Measurements from ENCODE around the gene MCM9. TPM values are rescaled to one million over a fixed set of nuclear protein-coding genes. Genes with fewer than 3 reads are reported as not detected.

MCM9 gene
- total RNA-seq, 1 experiment from 2014 or later: 18.6 TPM

GRCh38 chr6:118853408-118853807, 81.6 kb downstream of the MCM9 start:
- H3K9ac ChIP-seq (ENCODE audit: extremely low read depth, insufficient read length, low read length): no peak overlapping the region
- no peaks in the 10 kb centered on the region for H3K27me3 Mint-ChIP-seq (ENCODE audit: low read depth)
- H2BK5ac ChIP-seq (ENCODE audit: insufficient read length, low read length): no peak overlapping the region
- no peak overlapping the region for H3K14ac ChIP-seq (ENCODE audit: insufficient read depth, low read length)
- no peaks in the 10 kb centered on the region for H3K4me1 ChIP-seq (ENCODE audit: insufficient read depth, low read length)
- H4K5ac ChIP-seq (ENCODE audit: insufficient read length, low read depth, low read length): no peak overlapping the region
- no peak overlapping the region for H2BK15ac ChIP-seq (ENCODE audit: low read depth, low read length)
- H2BK120ac ChIP-seq (ENCODE audit: low read depth, low read length, poor library complexity, severe bottlenecking): no peak overlapping the region
- no peak overlapping the region for H3K4me2 ChIP-seq (ENCODE audit: insufficient read depth, insufficient read length, low read length)
- H2AFZ ChIP-seq (ENCODE audit: low read length): no peak overlapping the region
- H3K4me1 Mint-ChIP-seq: peaks cover 0 to 6% of the 10 kb centered on the region in 2 experiments; a peak in 1 of 4 replicates
- H4K20me1 ChIP-seq (ENCODE audit: control insufficient read depth, insufficient read depth, insufficient read length): no peaks in the 10 kb centered on the region
- no peak overlapping the region for H4K91ac ChIP-seq (ENCODE audit: insufficient read length, low read depth, low read length)
- H4K8ac ChIP-seq (replicated peaks; ENCODE audit: insufficient read length, low read depth, low read length): no peak overlapping the region
- DNase-seq: no peak
- no peak overlapping the region for H3K56ac ChIP-seq (ENCODE audit: insufficient read length, low read depth, low read length)
- H3K9me3 ChIP-seq (ENCODE audit: control insufficient read depth, low read depth, low read length): no peaks in the 10 kb centered on the region
- no peaks in the 10 kb centered on the region for H3K36me3 Mint-ChIP-seq (ENCODE audit: insufficient read depth in 1 of 3, low read depth in 3 of 3)
- no peaks in the 10 kb centered on the region for H3K79me2 ChIP-seq (ENCODE audit: insufficient read depth, low read length)
- no peak for TF ChIP-seq CTCF (conservative IDR thresholded peaks at IDR 0.05)
- H3T11ph ChIP-seq (ENCODE audit: low read length): no peak overlapping the region
- no peak overlapping the region for H3K27ac Mint-ChIP-seq
- no peaks in the 10 kb centered on the region for H3K79me1 ChIP-seq (ENCODE audit: insufficient read depth, low read depth, low read length, poor library complexity, severe bottlenecking)
- H3K27ac ChIP-seq (ENCODE audit: insufficient read length, low read depth, low read length): no peak overlapping the region
- H3K23ac ChIP-seq (ENCODE audit: insufficient read length, low read depth, low read length): no peak overlapping the region
- H3K4ac ChIP-seq (ENCODE audit: low read depth, low read length): no peak overlapping the region
- no peak overlapping the region for H2BK20ac ChIP-seq (ENCODE audit: low read depth, low read length, poor library complexity, severe bottlenecking)
- no peak overlapping the region for H3K18ac ChIP-seq (ENCODE audit: insufficient read length, low read depth, low read length)
- H3K27me3 ChIP-seq (ENCODE audit: insufficient read depth, low read length): no peaks in the 10 kb centered on the region
- no peaks in the 10 kb centered on the region for H3K9me3 Mint-ChIP-seq
- WGBS (ENCODE audit: extremely low coverage, insufficient read length, low lambda C conversion rate): no CpG with 5 or more reads among the region's 5 CpGs
- no peak overlapping the region for H2BK12ac ChIP-seq (ENCODE audit: insufficient read length, low read depth, low read length)
- H3K4me3 Mint-ChIP-seq: no peak overlapping the region
- no peak overlapping the region for H2AK5ac ChIP-seq (ENCODE audit: insufficient read length, low read length)
- no peaks in the 10 kb centered on the region for H3K23me2 ChIP-seq (ENCODE audit: insufficient read length, low read depth, low read length, poor library complexity, severe bottlenecking)

Measured in H9 (cell line).